Muscle layer of duodenum (tissue), 2 donors: ENCODE data around the gene PARN.

Source experiments
- H3K27ac ChIP-seq: one replicate; pipeline ENCODE4 v1.7.0; 2013; ENCODE audit warnings: mild to moderate bottlenecking, low read length
- H3K27me3 ChIP-seq: one replicate; pipeline ENCODE4 v1.7.0; 2013; ENCODE audit warnings: low read depth, mild to moderate bottlenecking, control low read depth, low read length
- H3K36me3 ChIP-seq, 2 donors: one replicate each; pipeline ENCODE4 v1.7.0; 2013; ENCODE audit warnings: low read length in 2 of 2, control low read depth in 1 of 2, mild to moderate bottlenecking in 1 of 2; ENCODE audit not compliant: insufficient read depth in 2 of 2, control insufficient read depth in 1 of 2
- H3K4me1 ChIP-seq, 2 donors: one replicate each; pipeline ENCODE4 v1.7.0; 2013; ENCODE audit warnings: low read length in 2 of 2, mild to moderate bottlenecking in 2 of 2, control low read depth in 1 of 2, moderate library complexity in 1 of 2; ENCODE audit not compliant: insufficient read depth in 2 of 2, control insufficient read depth in 1 of 2
- H3K4me3 ChIP-seq, 2 donors: one replicate each; pipeline ENCODE4 v1.7.0; 2013; ENCODE audit warnings: low read length in 2 of 2, low read depth in 1 of 2, mild to moderate bottlenecking in 1 of 2
- H3K9me3 ChIP-seq, 2 donors: one replicate each; pipeline ENCODE4 v1.7.0; 2013; ENCODE audit warnings: low read length in 2 of 2, control low read depth in 1 of 2, mild to moderate bottlenecking in 1 of 2; ENCODE audit not compliant: control insufficient read depth in 1 of 2
- donor health status: healthy.

PARN gene

GRCh38 chr16:14509055-14509454 lies 121.0 kb downstream of the PARN start:
- Histone ChIP-seq H3K36me3 (peaks cover 0 to 7% of the 10 kb centered on the region in 2 donors), H3K27ac (no peak overlapping the region), H3K9me3 (no peaks in the 10 kb centered on the region), H3K4me3 (no peak overlapping the region), H3K27me3 (no peaks in the 10 kb centered on the region), H3K4me1 (peaks cover 0 to 8% of the 10 kb centered on the region in 2 donors)

GRCh38 chr16:14505846-14506245 lies 124.2 kb downstream of the PARN start:
- no peaks in the 10 kb centered on the region for H3K27me3 ChIP-seq
- no peaks in the 10 kb centered on the region for H3K9me3 ChIP-seq
- no peak overlapping the region for H3K27ac ChIP-seq
- H3K4me1 ChIP-seq = peaks cover 4 to 19% of the 10 kb centered on the region in 2 donors
- no peak overlapping the region for H3K4me3 ChIP-seq
- H3K36me3 ChIP-seq = peaks cover 0 to 3% of the 10 kb centered on the region in 2 donors

- no peak overlapping the region for H3K4me3 ChIP-seq
- H3K9me3 ChIP-seq = no peaks in the 10 kb centered on the region
- H3K27me3 ChIP-seq = no peaks in the 10 kb centered on the region
- peaks cover 4 to 17% of the 10 kb centered on the region in 2 donors for H3K4me1 ChIP-seq
- no peaks in the 10 kb centered on the region for H3K36me3 ChIP-seq
- no peak overlapping the region for H3K27ac ChIP-seq
These were observed 126.9 kb downstream of the PARN start for GRCh38 chr16:14502932-14503741.

GRCh38 chr16:14502256-14502875 lies 127.7 kb downstream of the PARN start:
- H3K9me3 ChIP-seq = no peaks in the 10 kb centered on the region
- H3K4me3 ChIP-seq = no peak overlapping the region
- no peaks in the 10 kb centered on the region for H3K36me3 ChIP-seq
- H3K27ac ChIP-seq = peak overlapping the region; percentile 11
- H3K27me3 ChIP-seq = no peaks in the 10 kb centered on the region
- peaks cover 4 to 17% of the 10 kb centered on the region in 2 donors for H3K4me1 ChIP-seq

GRCh38 chr16:14501331-14502255 lies 128.5 kb downstream of the PARN start:
- Histone ChIP-seq H3K27me3 (no peaks in the 10 kb centered on the region), H3K27ac (peak overlapping the region; percentile 11), H3K4me3 (no peak overlapping the region), H3K9me3 (no peaks in the 10 kb centered on the region), H3K36me3 (no peaks in the 10 kb centered on the region), H3K4me1 (peaks cover 4 to 22% of the 10 kb centered on the region in 2 donors)

- Histone ChIP-seq H3K27me3 (no peaks in the 10 kb centered on the region), H3K36me3 (no peaks in the 10 kb centered on the region), H3K4me1 (peaks cover 4 to 23% of the 10 kb centered on the region in 2 donors), H3K9me3 (no peaks in the 10 kb centered on the region), H3K27ac (no peak overlapping the region), H3K4me3 (no peak overlapping the region)
These were observed 129.3 kb downstream of the PARN start for GRCh38 chr16:14500791-14501190.

- peaks cover 4 to 23% of the 10 kb centered on the region in 2 donors for H3K4me1 ChIP-seq
These were observed 130.9 kb downstream of the PARN start for GRCh38 chr16:14499110-14499509.

GRCh38 chr16:14497245-14498082 lies 132.6 kb downstream of the PARN start:
- Histone ChIP-seq H3K27ac (no peak overlapping the region), H3K9me3 (no peaks in the 10 kb centered on the region), H3K4me3 (no peak overlapping the region), H3K4me1 (peaks cover 4 to 16% of the 10 kb centered on the region in 2 donors), H3K36me3 (no peaks in the 10 kb centered on the region), H3K27me3 (no peaks in the 10 kb centered on the region)

More at GRCh38 chr16:14499110-14499509, 130.9 kb downstream of the PARN start:
- Histone ChIP-seq H3K4me3 (no peak overlapping the region), H3K27ac (no peak overlapping the region), H3K27me3 (no peaks in the 10 kb centered on the region), H3K9me3 (no peaks in the 10 kb centered on the region), H3K36me3 (no peaks in the 10 kb centered on the region)

- Histone ChIP-seq H3K9me3 (no peaks in the 10 kb centered on the region), H3K27me3 (no peaks in the 10 kb centered on the region), H3K4me1 (peaks cover 2 to 9% of the 10 kb centered on the region in 2 donors), H3K27ac (no peak overlapping the region), H3K36me3 (no peaks in the 10 kb centered on the region), H3K4me3 (no peak overlapping the region)
These were observed 133.3 kb downstream of the PARN start for GRCh38 chr16:14496786-14497185.

- no peaks in the 10 kb centered on the region for H3K27me3 ChIP-seq
- no peaks in the 10 kb centered on the region for H3K36me3 ChIP-seq
- no peaks in the 10 kb centered on the region for H3K9me3 ChIP-seq
- H3K4me1 ChIP-seq = peaks cover 0 to 5% of the 10 kb centered on the region in 2 donors
- H3K27ac ChIP-seq = no peak overlapping the region
- H3K4me3 ChIP-seq = no peak overlapping the region
These were observed 133.9 kb downstream of the PARN start for GRCh38 chr16:14496047-14496770.
